GM12872 (cell line): Measurements from ENCODE around the gene PSMD4.
A peak's percentile ranks its signal among the peaks of the same experiment; 100 is the strongest.

Source experiments
- CTCF ChIP-seq: IDR thresholded peaks from 3 replicates; pipeline ENCODE4 v1.5.1; 2011; ENCODE audit warnings: low read depth, mild to moderate bottlenecking, low read length, moderate library complexity; ENCODE audit not compliant: insufficient read depth

Gene PSMD4

GRCh38 chr1:151281225-151281968 lies 26.9 kb downstream of the PSMD4 start:
- TF ChIP-seq CTCF: peak; percentile 24; the same call in 1 of the 3 replicates

- TF ChIP-seq CTCF: no peak
These were observed 27.7 kb downstream of the PSMD4 start, which contains the start of gene ZNF687 for GRCh38 chr1:151281969-151282882. Gene ZNF687, plus strand, starts transcription at chr1:151282299. Its CDS starts 3,993 bp downstream, at chr1:151286292.

GRCh38 chr1:151282883-151283725 lies 28.6 kb downstream of the PSMD4 start:
- TF ChIP-seq CTCF: no peak

GRCh38 chr1:151284013-151284577 lies 29.6 kb downstream of the PSMD4 start:
- TF ChIP-seq CTCF: no peak

- TF ChIP-seq CTCF: no peak
These were observed 32.2 kb downstream of the PSMD4 start for GRCh38 chr1:151286619-151287340.

- no peak for TF ChIP-seq CTCF
These were observed 32.8 kb downstream of the PSMD4 start for GRCh38 chr1:151287341-151287699.
